NCI-H526 (cell line): ENCODE measurements around the gene S100A4.

Source experiments
- DNase-seq, 2 experiments: peaks; one replicate each; lab custom pipeline; 2025; lab: John Stamatoyannopoulos, UW

Gene S100A4

DNA sequence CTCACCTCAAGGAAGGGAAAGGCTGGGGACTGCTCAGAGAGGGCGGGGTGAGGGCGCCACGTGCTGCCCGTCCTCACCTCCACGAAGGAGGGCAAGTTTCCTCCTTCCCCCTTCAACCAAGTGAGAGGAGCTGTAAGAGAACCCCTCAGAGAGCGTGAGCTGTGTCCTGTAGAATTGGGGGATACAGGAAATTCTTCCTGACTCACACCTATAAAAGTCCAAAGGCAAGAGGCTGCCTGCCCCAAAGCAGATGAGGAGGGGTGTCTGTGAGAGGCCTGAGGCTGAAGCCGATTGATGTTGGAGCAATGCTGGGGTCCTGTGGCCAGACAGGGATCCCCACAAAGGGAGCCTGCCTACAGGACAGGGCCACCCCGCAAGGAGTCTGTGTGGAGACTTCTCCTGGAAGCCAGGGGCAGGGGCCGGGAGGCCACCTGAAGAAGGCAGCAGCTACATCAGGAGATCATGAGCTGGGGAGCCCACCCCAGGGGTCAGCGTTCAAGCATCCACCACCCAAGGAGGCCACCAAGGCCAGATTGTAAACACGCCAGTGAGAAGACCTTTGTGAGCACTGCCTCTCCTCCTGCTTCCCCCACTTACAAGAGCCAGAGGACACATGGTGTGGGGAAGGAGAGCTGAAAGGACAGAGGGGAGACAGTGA lies 37.6 kb downstream of the S100A4 start:
- DNase-seq = no peak

- DNase-seq = no peak
These were observed 38.7 kb downstream of the S100A4 start for GRCh38 chr1:153506831-153507413.

DNA sequence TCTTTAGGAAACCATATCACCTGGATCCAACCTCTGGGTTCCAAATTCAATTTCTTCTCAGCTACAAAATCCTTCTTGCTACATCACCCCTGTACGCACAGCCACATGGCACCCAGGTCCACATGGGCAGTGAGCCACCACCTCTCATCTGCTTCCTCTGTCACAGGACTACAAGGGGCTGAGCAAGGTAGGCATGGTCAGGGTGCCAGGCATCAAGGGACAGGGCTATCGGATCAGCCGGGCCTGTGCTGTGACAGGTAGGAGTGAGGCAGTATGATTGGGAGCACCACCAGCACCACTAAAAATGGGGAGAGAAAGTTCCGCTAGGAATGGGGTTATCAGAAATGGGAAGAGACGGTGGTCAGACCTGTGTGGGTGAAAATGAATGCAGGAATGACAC lies 39.2 kb downstream of the S100A4 start:
- no peak for DNase-seq

DNA sequence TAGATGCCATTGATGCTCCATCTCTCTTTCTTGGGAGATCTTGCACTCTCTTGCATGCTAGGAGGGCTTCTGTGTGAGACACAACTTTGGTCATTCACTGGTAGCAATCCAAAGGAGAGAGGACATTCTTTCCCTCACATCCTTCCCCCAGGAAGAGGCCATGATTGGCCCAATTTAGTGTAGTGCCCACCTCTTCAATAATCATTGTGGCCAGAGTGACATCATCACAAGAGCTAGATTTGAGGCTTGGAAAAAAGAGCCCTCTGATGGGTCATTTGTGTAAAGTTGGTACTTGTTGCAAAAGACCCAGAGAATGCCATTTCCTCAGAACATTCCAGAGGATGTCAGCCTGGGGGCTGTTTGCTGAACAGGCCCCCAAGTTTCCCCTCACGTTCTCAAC lies 40.0 kb downstream of the S100A4 start:
- DNase-seq = no peak

DNA sequence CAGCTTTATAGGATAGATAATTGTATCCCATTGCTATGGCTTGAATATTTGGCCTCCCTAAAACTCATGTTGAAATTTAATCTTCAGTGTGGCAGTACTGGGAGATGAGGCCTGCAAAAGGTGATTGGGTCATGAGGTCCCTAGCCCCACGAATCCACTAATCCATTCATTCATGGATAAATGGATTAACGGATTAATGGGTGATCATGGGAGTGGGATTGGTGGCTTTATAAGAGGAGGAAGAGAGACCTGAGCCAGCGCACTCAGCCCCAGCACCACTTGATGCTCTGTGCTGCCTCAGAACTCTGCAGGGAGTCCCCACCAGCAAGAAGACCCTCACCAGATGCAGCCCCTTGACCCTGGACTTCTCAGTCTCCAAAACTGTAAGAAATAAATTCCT lies 41.8 kb downstream of the S100A4 start:
- DNase-seq = no peak

GRCh38 chr1:153498746-153499145 lies 46.9 kb downstream of the S100A4 start:
- no peak for DNase-seq

DNA sequence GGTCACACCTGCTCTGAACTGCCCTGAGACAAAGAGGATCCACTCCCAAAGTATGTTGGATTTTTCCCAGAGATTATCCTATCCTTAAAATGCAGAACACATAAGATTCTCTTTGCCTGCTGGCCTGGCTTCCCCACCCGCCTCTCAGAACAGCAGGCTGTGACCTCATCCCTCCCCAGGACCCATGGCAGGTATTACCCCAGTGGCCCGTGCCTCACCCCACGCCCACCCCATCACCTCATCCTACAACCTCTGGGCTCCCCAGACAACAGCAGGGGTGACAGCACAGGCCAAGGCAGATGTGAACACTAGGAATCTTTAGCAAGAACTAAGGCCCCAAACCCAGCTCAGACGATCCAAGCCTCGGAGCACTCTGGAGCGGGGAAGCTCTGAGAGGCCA lies 50.1 kb downstream of the S100A4 start:
- DNase-seq = no peak

- DNase-seq = peak; percentile 79 to 96
These were observed 50.5 kb downstream of the S100A4 start for GRCh38 chr1:153494976-153495535.
